Activated CD4-positive, alpha-beta T cell treated with anti-CD3 and anti-CD28 coated beads for 36 hours (primary cell): ENCODE data around the gene PUS7. TPM values are rescaled to one million over a fixed set of nuclear protein-coding genes. Genes with fewer than 3 reads are reported as not detected.
"Not testable (repeated sequence)": the region's sequence is repeated elsewhere in the genome, so short reads cannot be mapped to it uniquely, and the experiment has no call there.

Experiments used
- ATAC-seq: fragments of 200-7000 bp; cut with Tn5 transposase; one replicate; pipeline ENCODE4 v1.10.0; 2021; ENCODE audit warnings: mild to moderate bottlenecking, moderate library complexity
- CTCF ChIA-PET: fragments of 350-600 bp; sonication (Branson Sonifier 250); formaldehyde crosslinking; loops from one replicate; lab custom pipeline; 2021; ENCODE audit warnings: antibody characterized with exemption; lab: Charles Lee
- POLR2A ChIA-PET: fragments of 350-600 bp; sonication (Branson Sonifier 250); formaldehyde crosslinking; loops from one replicate; lab custom pipeline; 2021; ENCODE audit warnings: antibody characterized with exemption, inconsistent platforms; lab: Charles Lee
- DNase-seq: peaks from one replicate; pipeline ENCODE4 v3.0.0-alpha.2; 2020
- H3K27ac Mint-ChIP-seq: one replicate; pipeline ENCODE4 v1.8.0; 2021; ENCODE audit warnings: mixed read lengths
- H3K27me3 Mint-ChIP-seq: one replicate; pipeline ENCODE4 v1.8.0; 2021; ENCODE audit warnings: mixed read lengths
- H3K36me3 Mint-ChIP-seq: one replicate; pipeline ENCODE4 v1.8.0; 2021; ENCODE audit warnings: low read depth, mixed read lengths
- H3K4me1 Mint-ChIP-seq: one replicate; pipeline ENCODE4 v1.8.0; 2021; ENCODE audit warnings: mixed read lengths
- H3K4me3 Mint-ChIP-seq: one replicate; pipeline ENCODE4 v1.8.0; 2021; ENCODE audit warnings: mild to moderate bottlenecking, moderate library complexity, mixed read lengths
- H3K9me3 Mint-ChIP-seq: one replicate; pipeline ENCODE4 v1.8.0; 2021; ENCODE audit warnings: low read depth, mixed read lengths
- intact Hi-C, 2 experiments: fragments of 100-400 bp; cut with DNase I in 1 of 2; cut with micrococcal nuclease in 1 of 2; formaldehyde crosslinking; loops; one replicate each; pipeline versions ENCODE4 v1.14.2 to v1.15.1; 2022 to 2024; cut with DNase I, micrococcal nuclease
- total RNA-seq, 2 experiments: library from RNA; stranded (reverse); gene quantifications; one replicate each; pipeline ENCODE4 v1.2.3, GENCODE V29; 2021

The PUS7 gene
- total RNA-seq, 2 experiments from 2014 or later: 31.9 to 33.8 TPM

- Mint-ChIP-seq H3K4me1 (no peaks in the 10 kb centered on the region), H3K36me3 (peaks cover 30% of the 10 kb centered on the region), H3K27ac (no peak overlapping the region), H3K27me3 (no peaks in the 10 kb centered on the region), H3K9me3 (no peaks in the 10 kb centered on the region), H3K4me3 (no peak overlapping the region)
- ATAC-seq: no peak
- DNase-seq: no peak
- intact Hi-C loops: no loop called here
- ChIA-PET CTCF (interaction anchor here (0.6 kb wide), 1 partner anchor 11 kb away, joined by 3 read pairs; no protein-coding TSS in a partner anchor), POLR2A (no interaction called here)
Observed at GRCh38 chr7:105473163-105473562, 48.9 kb downstream of the PUS7 start.

GRCh38 chr7:105470846-105471245, 51.2 kb downstream of the PUS7 start:
- intact Hi-C loops: no loop called here
- Mint-ChIP-seq H3K27me3 (no peaks in the 10 kb centered on the region), H3K36me3 (peaks cover 27% of the 10 kb centered on the region), H3K9me3 (no peaks in the 10 kb centered on the region), H3K27ac (no peak overlapping the region), H3K4me1 (no peaks in the 10 kb centered on the region), H3K4me3 (no peak overlapping the region)
- ChIA-PET POLR2A (interaction anchor here (0.5 kb wide), 1 partner anchor 515 kb away, joined by 4 read pairs; no protein-coding TSS in a partner anchor), CTCF (no interaction called here)
- DNase-seq (no peak), ATAC-seq (no peak)

GRCh38 chr7:105470090-105470489, 52.0 kb downstream of the PUS7 start:
- H3K36me3 Mint-ChIP-seq: peaks cover 23% of the 10 kb centered on the region
- ATAC-seq (no peak), DNase-seq (no peak)
- H3K27me3 Mint-ChIP-seq: no peaks in the 10 kb centered on the region
- H3K4me1 Mint-ChIP-seq: no peaks in the 10 kb centered on the region
- H3K4me3 Mint-ChIP-seq: no peak overlapping the region
- no peak overlapping the region for H3K27ac Mint-ChIP-seq
- ChIA-PET POLR2A (no interaction called here), CTCF (interaction anchor here (0.6 kb wide), 1 partner anchor 8 kb away, joined by 4 read pairs; no protein-coding TSS in a partner anchor)
- no peaks in the 10 kb centered on the region for H3K9me3 Mint-ChIP-seq
- intact Hi-C loops: no loop called here

GRCh38 chr7:105462765-105463420, 59.2 kb downstream of the PUS7 start:
- no peaks in the 10 kb centered on the region for H3K9me3 Mint-ChIP-seq
- H3K36me3 Mint-ChIP-seq: peaks cover 25% of the 10 kb centered on the region
- ATAC-seq: no peak
- no peak for DNase-seq
- ChIA-PET CTCF (interaction anchor here (0.6 to 0.7 kb wide), 4 partner anchors 10 to 280 kb away, joined by 3 read pairs; no protein-coding TSS in a partner anchor), POLR2A (no interaction called here)
- H3K4me1 Mint-ChIP-seq: no peaks in the 10 kb centered on the region
- intact Hi-C loops: no loop called here
- H3K27me3 Mint-ChIP-seq: no peaks in the 10 kb centered on the region
- H3K4me3 Mint-ChIP-seq: no peak overlapping the region
- H3K27ac Mint-ChIP-seq: no peak overlapping the region

GRCh38 chr7:105461518-105461917, 60.6 kb downstream of the PUS7 start:
- H3K27ac Mint-ChIP-seq: no peak overlapping the region
- no peak for DNase-seq
- H3K4me1 Mint-ChIP-seq: no peaks in the 10 kb centered on the region
- POLR2A ChIA-PET: interaction anchor here (0.5 to 0.7 kb wide), 3 partner anchors 12 to 706 kb away, joined by 3 read pairs; no protein-coding TSS in a partner anchor
- intact Hi-C loops: no loop called here
- peaks cover 21% of the 10 kb centered on the region for H3K36me3 Mint-ChIP-seq
- ATAC-seq: no peak
- CTCF ChIA-PET: interaction anchor here (0.8 to 1.2 kb wide), 2 partner anchors 10 to 691 kb away, joined by 3 to 4 read pairs; no protein-coding TSS in a partner anchor
- no peak overlapping the region for H3K4me3 Mint-ChIP-seq
- H3K9me3 Mint-ChIP-seq: no peaks in the 10 kb centered on the region
- H3K27me3 Mint-ChIP-seq: no peaks in the 10 kb centered on the region

- CTCF ChIA-PET: interaction anchor here (0.7 to 1.1 kb wide), 2 partner anchors 20 to 132 kb away, joined by 3 to 4 read pairs; no protein-coding TSS in a partner anchor
- Mint-ChIP-seq H3K4me1 (no peaks in the 10 kb centered on the region), H3K36me3 (peaks cover 22% of the 10 kb centered on the region), H3K27ac (no peak overlapping the region), H3K27me3 (no peaks in the 10 kb centered on the region), H3K9me3 (no peaks in the 10 kb centered on the region), H3K4me3 (no peak overlapping the region)
- ATAC-seq (no peak), DNase-seq (no peak)
- POLR2A ChIA-PET: no interaction called here
- intact Hi-C loops: no loop called here
Observed at GRCh38 chr7:105457619-105458225, 64.3 kb downstream of the PUS7 start.

- intact Hi-C loops: no loop called here
- Mint-ChIP-seq H3K27me3 (no peaks in the 10 kb centered on the region), H3K36me3 (peaks cover 16% of the 10 kb centered on the region), H3K4me1 (peaks cover 10% of the 10 kb centered on the region), H3K9me3 (no peaks in the 10 kb centered on the region), H3K4me3 (no peak overlapping the region), H3K27ac (no peak overlapping the region)
- DNase-seq: no peak
- POLR2A ChIA-PET: no interaction called here
- ATAC-seq: no peak
- CTCF ChIA-PET: interaction anchor here (0.6 kb wide), 1 partner anchor 25 kb away, joined by 3 read pairs; no protein-coding TSS in a partner anchor
Observed at GRCh38 chr7:105454921-105455320, 67.2 kb downstream of the PUS7 start.

- POLR2A ChIA-PET: interaction anchor here (0.6 kb wide), 1 partner anchor 49 kb away, joined by 3 read pairs; no protein-coding TSS in a partner anchor
- no peak for ATAC-seq
Observed at GRCh38 chr7:105454095-105454747, 67.8 kb downstream of the PUS7 start.

GRCh38 chr7:105452085-105452484, 70.0 kb downstream of the PUS7 start:
- Mint-ChIP-seq H3K4me1 (peaks cover 26% of the 10 kb centered on the region), H3K9me3 (no peaks in the 10 kb centered on the region), H3K4me3 (no peak overlapping the region), H3K27ac (no peak overlapping the region), H3K27me3 (no peaks in the 10 kb centered on the region), H3K36me3 (peaks cover 7% of the 10 kb centered on the region)
- DNase-seq (no peak), ATAC-seq (no peak)
- intact Hi-C loops: no loop called here
- CTCF ChIA-PET: interaction anchor here (0.6 to 1.2 kb wide), 4 partner anchors 9 to 299 kb away, joined by 3 to 6 read pairs (median 4); no protein-coding TSS in a partner anchor
- POLR2A ChIA-PET: no interaction called here

More at GRCh38 chr7:105454095-105454747, 67.8 kb downstream of the PUS7 start:
- CTCF ChIA-PET: interaction anchor here (0.6 kb wide), 1 partner anchor 24 kb away, joined by 3 read pairs; no protein-coding TSS in a partner anchor
- Mint-ChIP-seq H3K4me3 (no peak overlapping the region), H3K9me3 (no peaks in the 10 kb centered on the region), H3K4me1 (peaks cover 15% of the 10 kb centered on the region), H3K27me3 (no peaks in the 10 kb centered on the region), H3K36me3 (peaks cover 16% of the 10 kb centered on the region), H3K27ac (no peak overlapping the region)
- intact Hi-C loops: no loop called here
- DNase-seq: no peak

- CTCF ChIA-PET: interaction anchor here (0.5 to 1.2 kb wide), 7 partner anchors 9 to 568 kb away, joined by 3 to 6 read pairs (median 4); no protein-coding TSS in a partner anchor
- H3K9me3 Mint-ChIP-seq, H3K27me3 Mint-ChIP-seq, H3K4me3 Mint-ChIP-seq, intact Hi-C loops, H3K36me3 Mint-ChIP-seq, DNase-seq, ATAC-seq, H3K27ac Mint-ChIP-seq: not testable (repeated sequence)
- POLR2A ChIA-PET: interaction anchor here (0.6 kb wide), 1 partner anchor 329 kb away, joined by 6 read pairs; no protein-coding TSS in a partner anchor
- peaks cover 28% of the 10 kb centered on the region for H3K4me1 Mint-ChIP-seq
Observed at GRCh38 chr7:105450870-105451269, 71.2 kb downstream of the PUS7 start.
